ELR (cell line): ENCODE data around the gene TEX264.
A peak's percentile ranks its signal among the peaks of the same experiment; 100 is the strongest.

Experiments used
- DNase-seq: peaks from one replicate; pipeline ENCODE4 v3.0.0-alpha.2; 2015; ENCODE audit warnings: low read depth

TEX264 gene

GRCh38 chr3:51675201-51675611, 4.2 kb downstream of the TEX264 start:
- peak; percentile 66 for DNase-seq

GRCh38 chr3:51676102-51676640, 5.1 kb downstream of the TEX264 start:
- DNase-seq = no peak

DNA sequence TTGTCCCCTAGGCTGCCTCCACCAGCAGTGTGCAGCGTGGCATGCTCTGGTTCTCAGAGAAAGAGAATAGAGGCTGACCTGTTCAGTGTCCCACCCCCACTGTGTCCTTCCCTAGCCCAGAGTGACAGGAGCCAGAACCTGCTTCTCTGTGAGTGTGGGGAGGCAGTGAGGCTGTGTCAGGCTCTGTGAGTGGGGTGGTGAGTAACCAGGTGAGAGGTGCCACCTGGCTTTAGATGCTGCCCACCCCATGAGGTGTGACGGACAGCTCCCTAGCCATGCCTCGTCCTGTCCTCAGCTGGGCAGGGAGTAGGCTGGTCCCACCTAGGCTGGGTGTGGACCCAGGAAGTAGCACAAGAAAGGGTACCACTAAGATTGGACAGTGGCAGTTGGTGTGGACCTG, 6.3 kb downstream of the TEX264 start:
- DNase-seq = no peak

DNA sequence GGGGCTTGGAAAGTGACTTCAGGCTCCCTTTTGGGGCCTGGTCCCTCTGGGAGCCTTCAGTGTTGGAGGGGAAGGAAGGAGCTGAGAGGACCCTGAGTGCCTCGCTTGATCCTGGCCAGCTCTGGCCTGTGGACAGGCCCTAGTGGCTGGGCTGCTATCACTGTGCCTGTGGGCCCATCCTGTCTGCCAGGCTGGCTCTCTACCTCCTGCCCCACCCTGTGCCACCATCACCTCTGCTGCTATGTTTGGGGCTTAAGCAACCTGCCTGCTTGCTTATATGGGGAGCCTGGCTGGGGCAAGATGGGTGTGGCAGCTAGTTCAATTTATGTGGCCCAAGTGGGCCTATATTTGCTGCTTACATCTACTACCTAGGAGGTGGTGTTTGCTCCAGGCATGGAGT, 7.1 kb downstream of the TEX264 start:
- DNase-seq = no peak

DNA sequence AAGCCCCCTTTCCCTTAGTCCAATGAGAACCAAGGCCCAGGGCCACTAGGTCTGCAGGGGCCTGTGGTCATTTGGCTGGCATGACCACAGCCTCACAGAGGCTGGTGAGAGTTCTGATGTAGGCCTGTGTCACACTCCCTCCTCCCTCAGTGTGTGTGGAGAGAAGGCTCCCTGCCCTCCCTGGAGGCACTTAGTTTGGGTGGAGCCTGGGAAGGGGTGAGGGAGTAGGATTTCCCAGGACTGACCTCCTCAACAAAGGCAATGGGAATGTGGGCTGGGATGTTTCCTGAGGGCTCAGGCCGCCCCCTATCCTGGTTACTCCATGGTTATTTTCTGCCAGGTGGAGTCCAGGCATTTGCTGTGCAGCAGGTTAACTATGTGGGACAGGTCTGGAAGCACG, 7.6 kb downstream of the TEX264 start:
- peak; percentile 5 for DNase-seq

DNA sequence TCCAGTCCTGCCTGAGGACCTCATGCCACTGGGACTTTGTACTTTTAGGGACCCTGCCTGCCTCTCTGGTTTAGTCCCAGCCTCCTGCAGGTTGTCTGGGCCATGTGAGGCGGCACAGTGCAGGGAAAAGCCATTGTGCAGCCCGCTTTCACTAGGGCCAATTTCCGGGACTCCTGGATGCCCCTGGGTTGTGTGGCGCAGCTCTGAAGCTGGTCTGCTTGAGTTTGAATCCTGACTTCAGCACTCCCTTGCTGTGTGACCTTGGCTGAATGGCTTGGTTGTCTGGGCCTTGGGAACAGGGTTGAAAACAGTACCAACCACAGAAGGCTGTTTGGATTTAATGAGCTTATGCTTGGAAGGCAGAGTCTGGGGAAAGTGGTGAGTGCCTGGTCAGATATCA, 8.3 kb downstream of the TEX264 start:
- DNase-seq = no peak

GRCh38 chr3:51679777-51680176, 8.7 kb downstream of the TEX264 start:
- DNase-seq = no peak

GRCh38 chr3:51680196-51680595, 9.1 kb downstream of the TEX264 start:
- no peak for DNase-seq

- DNase-seq = no peak
Measured at GRCh38 chr3:51680663-51681230, 9.7 kb downstream of the TEX264 start.

DNA sequence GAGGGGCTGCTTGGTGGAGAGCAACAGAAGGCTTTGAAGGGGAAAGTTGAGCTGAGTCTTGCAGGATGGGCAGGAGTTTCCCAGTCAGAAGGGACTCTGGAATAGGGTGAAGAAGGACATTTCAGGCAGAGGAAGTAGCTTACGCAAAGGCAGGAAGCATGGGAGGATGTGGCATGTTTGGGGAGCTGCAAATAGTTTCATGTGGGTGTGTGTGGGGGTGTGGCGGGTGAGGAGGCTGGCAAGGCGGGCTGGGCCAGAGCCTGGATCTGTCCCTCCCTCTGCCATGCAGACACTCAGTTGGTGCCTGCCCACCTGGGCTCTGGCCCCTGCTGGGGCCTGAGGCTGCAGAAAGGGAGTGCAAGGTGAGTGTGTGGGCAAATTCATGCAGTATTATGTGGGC, 10.4 kb downstream of the TEX264 start:
- DNase-seq = peak; percentile 47

DNA sequence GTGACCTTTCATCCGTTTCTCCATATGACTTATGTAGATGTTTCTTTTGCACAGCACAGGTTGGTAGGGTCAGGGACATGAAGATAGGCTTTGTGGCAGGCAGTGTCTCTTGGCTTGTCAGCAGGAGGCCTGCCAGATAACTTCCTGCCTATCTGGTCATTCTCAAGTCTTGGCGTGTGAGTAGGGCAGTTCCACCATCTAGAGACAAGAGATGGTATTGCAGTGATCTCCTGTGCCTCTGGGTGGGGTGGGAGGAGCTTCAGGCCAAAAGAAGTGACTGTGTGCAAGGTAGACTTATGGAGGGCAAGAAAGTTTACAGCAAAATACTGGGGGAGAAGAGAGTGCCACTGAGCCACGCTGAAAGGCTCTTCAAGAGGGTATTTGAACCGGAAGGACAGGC, 11.0 kb downstream of the TEX264 start:
- DNase-seq = peak; percentile 88

- DNase-seq = no peak
Measured at GRCh38 chr3:51682526-51682925, 11.5 kb downstream of the TEX264 start.

GRCh38 chr3:51683566-51683965, 12.5 kb downstream of the TEX264 start:
- DNase-seq = no peak

- no peak for DNase-seq
Measured at GRCh38 chr3:51684971-51685751, 14.1 kb downstream of the TEX264 start.

GRCh38 chr3:51686056-51686455, 15.0 kb downstream of the TEX264 start:
- no peak for DNase-seq

- peak; percentile 80 for DNase-seq
Measured at GRCh38 chr3:51686512-51687215, 15.6 kb downstream of the TEX264 start.

- peak; percentile 95 for DNase-seq
Measured at GRCh38 chr3:51687431-51688205, 16.6 kb downstream of the TEX264 start.

- DNase-seq = no peak
Measured at GRCh38 chr3:51688206-51688600, 17.2 kb downstream of the TEX264 start.

- no peak for DNase-seq
Measured at GRCh38 chr3:51691021-51691420, 20.0 kb downstream of the TEX264 start.

DNA sequence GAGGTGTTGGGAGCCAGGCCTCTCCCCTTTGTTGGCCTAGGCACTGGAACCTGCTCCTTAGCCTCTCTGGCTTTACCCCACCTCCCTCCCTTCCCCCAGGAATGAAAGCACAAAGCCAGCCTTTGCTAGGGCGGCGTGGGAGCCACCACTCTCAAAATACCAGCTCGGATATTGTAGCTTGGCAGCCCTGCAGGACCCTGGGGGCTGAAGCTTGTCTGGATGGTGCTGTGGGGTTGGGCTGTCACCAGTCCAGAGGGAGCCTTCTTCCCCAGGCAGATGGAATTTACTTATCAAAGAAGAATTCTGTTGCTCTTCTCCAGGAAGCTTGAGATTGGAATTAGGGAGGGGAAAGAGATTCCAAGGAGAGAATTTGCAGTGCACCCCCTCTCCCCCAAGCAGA, 20.9 kb downstream of the TEX264 start:
- no peak for DNase-seq

DNA sequence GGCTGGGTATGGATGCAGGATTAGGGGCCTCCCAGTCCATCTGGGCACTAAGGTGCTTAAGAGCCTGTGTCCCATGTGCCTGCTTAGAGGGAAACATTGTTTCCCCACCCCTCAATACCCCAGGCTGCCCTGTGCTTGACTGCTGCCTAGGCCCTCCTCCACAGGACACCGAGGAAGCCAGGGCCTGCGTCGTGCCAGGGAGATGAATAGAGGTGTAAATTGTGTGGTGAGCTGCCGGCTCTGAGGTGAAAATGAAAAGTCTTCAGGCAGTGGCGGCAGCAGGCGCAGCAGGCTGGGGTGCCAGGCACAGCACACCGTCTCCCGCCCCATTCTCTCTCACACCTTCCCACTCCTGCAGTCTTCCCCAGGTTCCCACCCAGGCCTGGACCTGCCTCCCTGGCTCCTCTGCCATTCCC, 21.9 kb downstream of the TEX264 start:
- DNase-seq = no peak

DNA sequence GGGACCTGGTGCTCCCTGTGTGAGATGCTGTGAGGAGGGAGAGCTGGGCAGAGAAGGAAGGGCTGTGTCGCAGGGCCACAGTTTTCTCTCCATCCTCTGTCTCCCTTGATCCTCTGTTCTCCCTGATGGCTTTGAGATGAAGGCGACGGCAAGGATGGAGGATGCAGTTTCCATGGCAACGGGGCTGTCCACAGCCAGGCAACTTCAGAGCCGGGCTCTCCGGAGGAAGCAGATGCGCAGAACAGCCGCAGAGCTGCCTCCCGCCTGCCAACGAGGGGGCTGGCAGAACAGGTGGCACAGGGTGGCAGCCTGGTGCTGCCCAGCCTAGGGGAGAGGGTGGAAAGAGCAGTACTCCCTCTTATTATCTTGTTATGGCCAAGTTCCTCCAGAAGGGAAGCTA, 25.9 kb downstream of the TEX264 start:
- no peak for DNase-seq
